ENCODE measurements around the gene TTBK2. TPM values are rescaled to one million over a fixed set of nuclear protein-coding genes. Genes with fewer than 3 reads are reported as not detected.

Gene TTBK2
- total RNA-seq (2022; extraction: Qiagen RNA extraction; ENCODE audit: low read depth): 1.4 to 2.7 TPM (median 2.5 TPM) in 5 replicates

GRCh38 chr15:42920519-42921341 is at the start of gene TTBK2:
TTBK2 (minus strand) TSS chr15:42920778; CDS start chr15:42878617, 42,161 bp downstream.

GRCh38 chr15:42736793-42737528 is 183.6 kb downstream of the TTBK2 start, which contains the start of gene CDAN1:
CDAN1 (minus strand) TSS chr15:42737128; CDS start chr15:42737102, 26 bp downstream.

Other genes starting within 250 kb of the TTBK2 start
- 5.7 to 7.8 TPM (median 7.2 TPM) in 5 replicates for gene CDAN1, start 183.7 kb downstream of the TTBK2 start, total RNA-seq (2022; extraction: Qiagen RNA extraction; ENCODE audit: low read depth)
- gene UBR1, start 185.3 kb upstream of the TTBK2 start, total RNA-seq (2022; extraction: Qiagen RNA extraction; ENCODE audit: low read depth): 3.7 to 5.1 TPM (median 4.8 TPM) in 5 replicates
- gene TMEM62, start 212.8 kb upstream of the TTBK2 start, total RNA-seq (2022; extraction: Qiagen RNA extraction; ENCODE audit: low read depth): 7.3 to 9.4 TPM (median 7.9 TPM) in 5 replicates